HUDEP-2 (cell line): ENCODE results near the gene SEC63.
"Not testable (repeated sequence)": the region's sequence is repeated elsewhere in the genome, so short reads cannot be mapped to it uniquely, and the experiment has no call there.

ENCODE experiments used
- DNase-seq, 76 experiments: peaks; one replicate each; lab custom pipeline; 2025; ENCODE audit not compliant: unreplicated experiment in 76 of 76; lab: John Stamatoyannopoulos, UW

The SEC63 gene

GRCh38 chr6:107934229-107934628 lies 23.8 kb downstream of the SEC63 start:
- DNase-seq = not testable (repeated sequence)

- no peak for DNase-seq
These were observed 25.4 kb downstream of the SEC63 start for GRCh38 chr6:107932580-107932979.

GRCh38 chr6:107931894-107932293 lies 26.1 kb downstream of the SEC63 start:
- no peak for DNase-seq

GRCh38 chr6:107928984-107929383 lies 29.0 kb downstream of the SEC63 start:
- peak in 3 of 76 experiments; percentile 8 to 27 (median 19) for DNase-seq

GRCh38 chr6:107926697-107927544 lies 31.1 kb downstream of the SEC63 start:
- DNase-seq = not testable (repeated sequence)

GRCh38 chr6:107917451-107918375 lies 40.3 kb downstream of the SEC63 start:
- no peak for DNase-seq

GRCh38 chr6:107916961-107917360 lies 41.0 kb downstream of the SEC63 start:
- not testable (repeated sequence) for DNase-seq

- no peak for DNase-seq
These were observed 46.3 kb downstream of the SEC63 start for GRCh38 chr6:107911692-107912091.

- peak in 2 of 76 experiments; percentile 1 to 15 for DNase-seq
These were observed 63.1 kb downstream of the SEC63 start for GRCh38 chr6:107894809-107895396.

- DNase-seq = not testable (repeated sequence)
These were observed 67.6 kb downstream of the SEC63 start for GRCh38 chr6:107890431-107890830.

GRCh38 chr6:107885950-107886349 lies 72.1 kb downstream of the SEC63 start:
- DNase-seq = not testable (repeated sequence)

- DNase-seq = no peak
These were observed 78.1 kb downstream of the SEC63 start for GRCh38 chr6:107879941-107880340.

GRCh38 chr6:107877968-107878367 lies 80.0 kb downstream of the SEC63 start:
- no peak for DNase-seq

- DNase-seq = no peak
These were observed 86.0 kb downstream of the SEC63 start for GRCh38 chr6:107871976-107872375.

- not testable (repeated sequence) for DNase-seq
These were observed 86.5 kb downstream of the SEC63 start for GRCh38 chr6:107871512-107871911.

- no peak for DNase-seq
These were observed 87.0 kb downstream of the SEC63 start for GRCh38 chr6:107871016-107871415.

GRCh38 chr6:107870381-107870780 lies 87.6 kb downstream of the SEC63 start:
- DNase-seq = no peak

- no peak for DNase-seq
These were observed 88.1 kb downstream of the SEC63 start for GRCh38 chr6:107869871-107870270.

GRCh38 chr6:107868867-107869611 lies 89.0 kb downstream of the SEC63 start:
- DNase-seq = no peak

- no peak for DNase-seq
These were observed 90.7 kb downstream of the SEC63 start for GRCh38 chr6:107867302-107867615.
